ENCODE data around the gene COL8A2.
A peak's percentile ranks its signal among the peaks of the same experiment; 100 is the strongest.

Gene COL8A2

GRCh38 chr1:36135330-36135667 lies 10.3 kb upstream of the COL8A2 start:
- no peak for DNase-seq

- DNase-seq = peak; percentile 55
Measured at GRCh38 chr1:36134505-36135329, 9.7 kb upstream of the COL8A2 start.

- DNase-seq = no peak
Measured at GRCh38 chr1:36134031-36134430, 9.0 kb upstream of the COL8A2 start.

GRCh38 chr1:36133484-36133883 lies 8.5 kb upstream of the COL8A2 start:
- DNase-seq = peak; percentile 91

GRCh38 chr1:36132029-36132428 lies 7.0 kb upstream of the COL8A2 start:
- DNase-seq = no peak

GRCh38 chr1:36128905-36129206 lies 3.8 kb upstream of the COL8A2 start:
- no peak for DNase-seq

- no peak for DNase-seq
Measured at GRCh38 chr1:36128126-36128904, 3.3 kb upstream of the COL8A2 start.

- DNase-seq = no peak
Measured at GRCh38 chr1:36126797-36127500, 1.9 kb upstream of the COL8A2 start.

GRCh38 chr1:36126005-36126716 lies 1.1 kb upstream of the COL8A2 start:
- DNase-seq = no peak

GRCh38 chr1:36124404-36125128 lies 456 bp downstream of the COL8A2 start:
- DNase-seq = no peak

GRCh38 chr1:36123356-36123755 lies 1.7 kb downstream of the COL8A2 start:
- DNase-seq = no peak

GRCh38 chr1:36122062-36123030 lies 2.7 kb downstream of the COL8A2 start:
- DNase-seq = no peak

GRCh38 chr1:36119456-36119855 lies 5.6 kb downstream of the COL8A2 start:
- DNase-seq = no peak

- DNase-seq = no peak
Measured at GRCh38 chr1:36118447-36119204, 6.4 kb downstream of the COL8A2 start.

GRCh38 chr1:36116901-36117300 lies 8.1 kb downstream of the COL8A2 start:
- DNase-seq = no peak

GRCh38 chr1:36115931-36116330 lies 9.1 kb downstream of the COL8A2 start:
- no peak for DNase-seq

GRCh38 chr1:36115200-36115669 lies 9.8 kb downstream of the COL8A2 start:
- no peak for DNase-seq

- DNase-seq = no peak
Measured at GRCh38 chr1:36114371-36114770, 10.7 kb downstream of the COL8A2 start.

- DNase-seq = no peak
Measured at GRCh38 chr1:36112823-36113222, 12.2 kb downstream of the COL8A2 start.

- no peak for DNase-seq
Measured at GRCh38 chr1:36111151-36111550, 13.9 kb downstream of the COL8A2 start.

Measured in T1000 (cell line).